ENCODE measurements around the gene MYLK3.
A peak's percentile ranks its signal among the peaks of the same experiment; 100 is the strongest.

Gene MYLK3

GRCh38 chr16:46757339-46758050, 9.4 kb upstream of the MYLK3 start:
- DNase-seq: no peak

GRCh38 chr16:46756772-46757171, 8.6 kb upstream of the MYLK3 start:
- no peak for DNase-seq

- no peak for DNase-seq
Measured at GRCh38 chr16:46753015-46753414, 4.9 kb upstream of the MYLK3 start.

GRCh38 chr16:46751381-46751780, 3.2 kb upstream of the MYLK3 start:
- DNase-seq: no peak

GRCh38 chr16:46748775-46749705, 896 bp upstream of the MYLK3 start:
- DNase-seq: no peak

- DNase-seq: no peak
Measured at GRCh38 chr16:46746821-46747776, 1.0 kb downstream of the MYLK3 start.

- DNase-seq: no peak
Measured at GRCh38 chr16:46745617-46746016, 2.5 kb downstream of the MYLK3 start.

GRCh38 chr16:46743232-46743719, 4.9 kb downstream of the MYLK3 start:
- DNase-seq: peak; percentile 7

GRCh38 chr16:46739934-46740333, 8.2 kb downstream of the MYLK3 start:
- no peak for DNase-seq

- no peak for DNase-seq
Measured at GRCh38 chr16:46737621-46738214, 10.4 kb downstream of the MYLK3 start.

- DNase-seq: no peak
Measured at GRCh38 chr16:46736695-46737094, 11.4 kb downstream of the MYLK3 start.

GRCh38 chr16:46733319-46733830, 14.8 kb downstream of the MYLK3 start:
- DNase-seq: no peak

GRCh38 chr16:46732561-46732960, 15.6 kb downstream of the MYLK3 start:
- DNase-seq: no peak

GRCh38 chr16:46731691-46732555, 16.2 kb downstream of the MYLK3 start:
- DNase-seq: no peak

GRCh38 chr16:46730801-46731690, 17.1 kb downstream of the MYLK3 start:
- no peak for DNase-seq

- DNase-seq: no peak
Measured at GRCh38 chr16:46730126-46730525, 18.0 kb downstream of the MYLK3 start.

GRCh38 chr16:46729326-46729995, 18.7 kb downstream of the MYLK3 start:
- DNase-seq: no peak

GRCh38 chr16:46728806-46729205, 19.3 kb downstream of the MYLK3 start:
- DNase-seq: no peak

- no peak for DNase-seq
Measured at GRCh38 chr16:46727630-46728029, 20.5 kb downstream of the MYLK3 start.
